Hindlimb muscle (tissue), 1 donor: ENCODE results near the gene IL17RE. TPM values are rescaled to one million over a fixed set of nuclear protein-coding genes. Genes with fewer than 3 reads are reported as not detected.
A peak's percentile ranks its signal among the peaks of the same experiment; 100 is the strongest.

Source experiments
- DNase-seq: peaks from one replicate; pipeline ENCODE4 v3.0.0-alpha.2; 2013
- polyA plus RNA-seq: library from polyadenylated mRNA; unstranded; fragments of 120-200 nt; gene quantifications from one replicate; pipeline ENCODE4 v1.2.1, GENCODE V29; 2013; ENCODE audit not compliant: insufficient read length

Gene IL17RE
- polyA plus RNA-seq, 1 donor, result 3.1 TPM

DNA sequence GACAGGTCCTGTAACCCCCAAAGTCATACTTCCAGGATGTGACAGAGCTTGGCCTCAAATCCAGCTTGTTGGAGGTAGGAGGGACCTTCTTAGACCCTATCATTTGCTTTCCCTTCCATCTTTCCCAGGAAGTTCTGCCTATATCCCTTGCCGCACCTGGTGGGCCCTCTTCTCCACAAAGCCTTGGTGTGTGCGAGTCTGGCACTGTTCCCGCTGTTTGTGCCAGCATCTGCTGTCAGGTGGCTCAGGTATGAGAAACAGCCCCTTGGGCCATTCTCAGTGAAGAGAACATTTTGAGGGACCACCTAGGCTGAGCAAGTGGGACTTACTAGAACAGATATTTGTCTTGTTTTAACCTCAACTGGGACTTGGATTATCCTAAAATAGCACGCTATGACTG, 1.3 kb downstream of the IL17RE start:
- no peak for DNase-seq

DNA sequence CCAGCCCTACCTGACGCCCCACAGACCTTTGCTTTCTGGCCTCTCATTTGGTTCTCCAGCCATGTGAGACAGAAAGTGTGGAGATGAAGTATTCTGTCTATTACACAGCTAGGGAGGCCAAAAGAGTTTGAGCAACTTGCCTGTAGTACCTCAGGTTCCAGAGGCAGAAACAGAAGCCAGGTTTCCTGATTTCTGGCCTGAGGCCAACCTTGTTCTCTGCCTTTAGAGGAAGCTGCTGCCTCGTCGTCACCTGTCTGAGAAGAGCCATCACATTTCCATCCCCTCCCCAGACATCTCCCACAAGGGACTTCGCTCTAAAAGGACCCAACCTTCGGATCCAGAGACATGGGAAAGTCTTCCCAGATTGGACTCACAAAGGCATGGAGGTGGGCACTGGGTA, 3.8 kb downstream of the IL17RE start:
- DNase-seq, result no peak

DNA sequence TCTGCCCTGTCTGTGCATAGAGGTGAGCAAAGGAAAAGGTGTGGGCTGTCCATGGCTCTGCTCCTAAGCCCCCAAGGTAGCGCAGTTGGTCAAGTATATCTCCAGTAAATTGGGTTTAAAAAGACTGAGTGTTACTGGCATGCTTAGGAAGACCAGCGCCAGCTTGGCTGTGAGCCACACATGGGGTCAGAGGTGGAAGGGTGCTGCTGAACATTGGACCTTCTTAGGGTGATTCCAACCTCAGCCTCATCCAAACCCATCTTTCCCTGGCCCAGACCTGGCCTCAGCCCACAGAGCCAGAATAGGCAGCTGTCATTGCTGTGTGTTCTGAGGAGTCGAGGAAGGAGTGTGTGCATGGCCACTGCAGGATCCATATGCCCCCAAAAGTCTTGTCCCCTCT, 5.6 kb downstream of the IL17RE start:
- DNase-seq, result no peak

DNA sequence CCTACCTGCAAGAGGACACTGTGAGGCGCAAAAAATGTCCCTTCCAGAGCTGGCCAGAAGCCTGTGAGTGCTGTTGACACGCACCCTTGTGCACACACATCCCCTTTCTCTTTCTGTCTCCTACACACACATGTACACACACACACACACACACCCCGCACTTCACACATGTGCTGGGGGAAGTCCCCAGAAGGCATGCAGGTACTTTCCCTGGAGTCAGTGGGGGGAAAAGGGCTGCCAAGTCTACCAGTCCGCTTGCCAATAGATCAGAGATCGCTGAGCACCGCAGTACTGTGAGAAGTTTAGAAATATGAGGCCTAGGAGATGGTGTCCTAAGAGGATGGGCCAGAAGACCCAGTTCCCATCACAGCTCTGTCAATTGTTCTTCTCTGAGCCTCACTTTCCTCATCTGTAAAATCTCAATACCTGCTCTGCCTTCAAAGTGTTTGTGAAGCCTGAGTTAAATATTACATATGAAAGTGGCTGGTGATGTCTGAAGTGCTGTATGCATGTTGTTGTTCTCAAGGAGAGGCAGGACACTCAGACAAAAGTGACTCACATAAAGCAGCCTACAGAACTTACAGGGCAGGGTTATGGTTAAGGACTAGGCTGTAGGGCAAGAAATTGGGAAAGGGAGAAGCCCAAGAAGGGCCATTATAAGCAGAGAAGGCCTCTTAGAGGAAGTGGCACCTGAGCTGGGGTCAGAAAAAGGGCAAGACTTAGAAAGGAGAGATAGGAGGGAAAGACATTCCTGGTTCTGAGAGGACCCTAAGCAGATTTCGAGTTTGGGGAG, 6.8 kb downstream of the IL17RE start:
- no peak for DNase-seq

DNA sequence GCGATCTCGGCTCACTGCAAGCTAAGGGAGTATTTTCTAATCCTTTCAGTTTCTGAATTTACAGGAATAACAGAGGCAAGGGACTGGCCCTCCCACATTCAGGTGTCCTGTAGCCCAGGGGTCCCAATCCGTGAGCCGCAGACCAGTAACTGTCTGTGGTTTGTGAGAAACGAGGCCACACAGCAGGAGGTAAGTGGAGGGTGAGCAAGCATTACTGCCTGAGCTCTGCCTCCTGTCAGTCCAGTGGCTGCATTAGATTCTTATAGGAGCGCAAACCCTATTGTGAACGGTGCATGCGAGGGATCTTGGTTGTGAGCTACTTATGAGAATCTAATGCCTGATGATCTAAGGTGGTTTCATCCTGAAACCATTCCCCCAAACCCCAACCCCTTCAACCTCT, 9.2 kb downstream of the IL17RE start:
- no peak for DNase-seq

DNA sequence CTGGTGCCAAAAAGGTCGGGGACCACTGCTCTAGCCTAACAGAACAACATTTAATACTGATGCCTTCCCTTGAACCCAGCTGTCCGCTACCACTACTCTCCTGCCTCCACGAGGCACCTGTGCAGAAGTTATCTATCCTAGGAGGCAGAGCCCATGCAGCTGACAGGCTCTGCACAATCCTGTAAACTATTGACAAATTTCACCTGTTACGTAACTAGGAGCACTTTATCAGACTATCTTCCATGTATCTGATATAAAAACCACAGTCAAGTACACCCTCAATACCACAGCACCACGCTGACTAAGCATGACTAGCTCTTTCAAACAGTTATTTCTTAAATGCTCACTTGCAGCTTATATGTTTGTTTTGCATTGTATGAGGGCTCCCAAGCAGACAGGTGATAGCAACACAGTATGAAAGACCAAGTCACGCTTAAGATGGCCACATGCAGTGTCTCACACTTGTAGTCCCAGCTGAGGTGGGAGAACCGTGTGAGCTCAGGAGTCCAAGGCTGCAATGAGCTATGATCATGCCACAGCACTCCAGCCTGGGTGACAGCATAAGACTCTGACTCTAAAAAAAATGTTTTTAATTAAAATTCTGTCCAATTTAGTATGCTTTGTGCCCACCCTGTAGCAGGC, 9.8 kb downstream of the IL17RE start:
- no peak for DNase-seq

DNA sequence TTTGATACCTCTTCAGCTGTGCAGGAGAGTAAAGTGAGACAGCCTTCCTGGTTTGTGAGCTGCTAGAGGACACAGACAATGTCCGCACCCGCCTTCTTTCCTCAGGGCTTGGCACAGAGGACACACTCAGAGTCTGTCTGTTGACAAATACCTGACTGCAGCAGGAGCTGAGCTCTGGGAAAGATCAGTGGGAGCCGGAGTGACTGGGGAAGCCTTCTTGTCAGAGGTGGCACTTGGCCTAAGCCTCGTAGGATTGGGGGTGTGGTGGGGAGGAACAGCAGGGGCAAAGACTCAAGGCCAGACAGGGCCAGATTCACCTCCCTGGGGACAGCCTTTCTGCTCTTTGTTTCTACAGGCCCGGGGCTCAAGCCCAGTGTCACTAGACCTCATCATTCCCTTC, 11.0 kb downstream of the IL17RE start:
- DNase-seq, result no peak

DNA sequence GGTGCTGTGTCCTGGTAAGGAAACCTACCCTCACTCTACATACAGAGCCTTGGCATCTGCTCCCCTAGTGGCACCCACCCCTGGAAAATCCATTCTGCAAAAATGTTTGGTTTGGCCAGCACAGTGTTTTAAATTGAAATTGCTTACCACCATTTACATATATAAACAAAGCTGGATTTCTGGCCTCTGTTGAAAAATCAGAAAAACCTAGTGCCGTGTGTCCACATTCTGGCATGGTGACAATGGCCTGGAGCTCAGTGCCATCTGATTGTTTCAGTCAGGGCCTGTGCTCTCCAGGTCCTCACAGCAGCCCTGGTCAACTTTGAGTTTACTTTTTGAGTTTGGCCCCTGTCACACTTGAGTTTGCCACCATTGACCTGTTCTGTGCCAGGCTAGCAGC, 11.4 kb downstream of the IL17RE start:
- no peak for DNase-seq

DNA sequence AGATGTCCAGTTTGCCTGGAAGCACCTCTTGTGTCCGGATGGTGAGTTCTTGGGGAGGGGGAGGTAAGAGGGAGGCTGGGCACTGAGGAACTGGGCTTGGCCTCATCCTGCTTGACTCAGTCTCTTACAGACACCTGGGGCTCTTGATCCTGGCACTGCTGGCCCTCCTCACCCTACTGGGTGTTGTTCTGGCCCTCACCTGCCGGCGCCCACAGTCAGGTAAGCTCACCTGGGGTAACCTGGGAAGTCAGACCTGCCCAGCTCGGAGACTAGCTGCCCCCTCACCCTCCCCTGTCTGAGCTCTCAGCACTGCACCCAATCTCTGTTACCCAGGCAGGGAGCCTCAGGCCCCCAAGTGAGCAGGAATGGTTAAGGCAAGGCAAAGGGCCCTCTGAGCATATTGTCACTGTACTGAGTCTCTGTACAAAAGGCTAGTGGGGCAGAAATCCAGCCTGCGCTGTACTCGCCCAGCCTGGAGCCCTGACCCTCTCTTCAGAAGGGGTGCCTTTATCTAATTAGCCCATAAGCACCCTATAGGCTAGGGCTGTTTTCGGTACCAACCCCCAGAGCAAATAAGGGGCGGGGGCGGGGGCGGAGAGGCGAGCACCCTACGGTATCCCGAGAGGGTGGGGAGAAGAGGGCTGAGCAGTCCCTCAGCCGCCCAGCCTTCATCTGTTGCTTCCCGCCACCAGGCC, 12.1 kb downstream of the IL17RE start:
- DNase-seq, result no peak

DNA sequence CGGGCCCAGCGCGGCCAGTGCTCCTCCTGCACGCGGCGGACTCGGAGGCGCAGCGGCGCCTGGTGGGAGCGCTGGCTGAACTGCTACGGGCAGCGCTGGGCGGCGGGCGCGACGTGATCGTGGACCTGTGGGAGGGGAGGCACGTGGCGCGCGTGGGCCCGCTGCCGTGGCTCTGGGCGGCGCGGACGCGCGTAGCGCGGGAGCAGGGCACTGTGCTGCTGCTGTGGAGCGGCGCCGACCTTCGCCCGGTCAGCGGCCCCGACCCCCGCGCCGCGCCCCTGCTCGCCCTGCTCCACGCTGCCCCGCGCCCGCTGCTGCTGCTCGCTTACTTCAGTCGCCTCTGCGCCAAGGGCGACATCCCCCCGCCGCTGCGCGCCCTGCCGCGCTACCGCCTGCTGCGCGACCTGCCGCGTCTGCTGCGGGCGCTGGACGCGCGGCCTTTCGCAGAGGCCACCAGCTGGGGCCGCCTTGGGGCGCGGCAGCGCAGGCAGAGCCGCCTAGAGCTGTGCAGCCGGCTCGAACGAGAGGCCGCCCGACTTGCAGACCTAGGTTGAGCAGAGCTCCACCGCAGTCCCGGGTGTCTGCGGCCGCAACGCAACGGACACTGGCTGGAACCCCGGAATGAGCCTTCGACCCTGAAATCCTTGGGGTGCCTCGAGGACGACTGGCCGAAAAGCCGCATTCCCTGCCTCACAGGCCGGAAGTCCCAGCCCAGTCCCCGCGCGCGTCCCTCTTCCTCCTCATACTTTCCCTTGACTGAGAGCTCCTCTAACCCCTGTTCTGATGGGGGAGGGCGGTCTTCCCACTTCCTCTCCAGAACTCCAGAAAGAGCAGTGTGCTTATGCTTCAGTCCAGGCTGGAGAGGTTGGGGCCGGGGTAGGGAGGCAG, 12.8 kb downstream of the IL17RE start:
- peak; percentile 80 for DNase-seq

DNA sequence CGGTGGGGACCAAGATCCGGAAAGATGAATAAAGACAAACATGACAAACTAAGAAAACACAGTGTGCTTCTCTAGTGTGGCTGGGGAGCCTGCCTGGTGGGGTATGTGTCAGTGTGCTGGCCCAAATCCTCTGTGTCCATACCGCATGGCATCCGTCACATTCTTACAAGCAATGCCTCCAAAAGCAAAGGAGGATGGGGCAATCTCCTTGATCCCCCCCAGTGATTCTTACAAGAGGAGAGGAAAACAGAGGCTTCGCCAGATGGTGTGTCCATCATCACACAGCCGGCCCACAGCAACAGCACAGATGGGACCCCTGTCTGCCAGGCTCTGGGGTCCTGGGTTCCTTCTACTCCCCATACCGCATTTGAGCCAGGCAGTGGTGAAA, 13.7 kb downstream of the IL17RE start:
- no peak for DNase-seq

DNA sequence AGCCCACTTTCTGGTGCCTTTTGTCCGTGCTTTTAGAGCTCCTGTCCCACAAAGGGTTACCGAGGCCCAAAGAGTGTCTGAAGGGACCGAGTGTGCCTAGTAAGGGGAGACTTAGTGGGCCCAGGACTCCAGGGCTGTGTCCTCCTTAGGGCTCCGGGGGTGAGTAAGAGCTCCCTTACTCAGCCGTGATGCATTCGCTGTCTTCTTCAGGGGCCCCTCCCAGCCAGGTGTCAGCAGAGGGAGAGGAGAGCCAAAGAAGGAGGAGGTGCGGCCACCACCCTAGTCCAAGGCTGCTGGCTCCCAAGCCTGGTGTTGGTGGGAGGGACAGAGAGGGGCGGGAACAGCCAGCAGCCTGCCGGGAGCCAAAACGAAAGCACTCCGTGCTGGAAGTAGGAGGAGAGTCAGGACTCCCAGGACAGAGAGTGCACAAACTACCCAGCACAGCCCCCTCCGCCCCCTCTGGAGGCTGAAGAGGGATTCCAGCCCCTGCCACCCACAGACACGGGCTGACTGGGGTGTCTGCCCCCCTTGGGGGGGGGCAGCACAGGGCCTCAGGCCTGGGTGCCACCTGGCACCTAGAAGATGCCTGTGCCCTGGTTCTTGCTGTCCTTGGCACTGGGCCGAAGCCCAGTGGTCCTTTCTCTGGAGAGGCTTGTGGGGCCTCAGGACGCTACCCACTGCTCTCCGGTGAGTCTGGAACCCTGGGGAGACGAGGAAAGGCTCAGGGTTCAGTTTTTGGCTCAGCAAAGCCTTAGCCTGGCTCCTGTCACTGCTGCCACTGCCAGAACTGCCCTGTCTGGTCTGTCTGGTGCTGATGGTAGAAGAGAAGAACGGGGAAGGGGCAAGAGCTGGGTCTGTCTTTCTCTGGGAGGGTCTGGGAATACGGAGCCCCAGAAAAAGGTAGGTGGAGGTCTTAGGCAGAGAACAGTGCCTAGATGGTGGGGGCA, 14.4 kb downstream of the IL17RE start, which contains the start of gene IL17RC:
IL17RC (plus strand) TSS at position 365 of the 947 bp plus-strand sequence; CDS start at position 583, 218 bp downstream.
- peak; percentile 90 for DNase-seq

DNA sequence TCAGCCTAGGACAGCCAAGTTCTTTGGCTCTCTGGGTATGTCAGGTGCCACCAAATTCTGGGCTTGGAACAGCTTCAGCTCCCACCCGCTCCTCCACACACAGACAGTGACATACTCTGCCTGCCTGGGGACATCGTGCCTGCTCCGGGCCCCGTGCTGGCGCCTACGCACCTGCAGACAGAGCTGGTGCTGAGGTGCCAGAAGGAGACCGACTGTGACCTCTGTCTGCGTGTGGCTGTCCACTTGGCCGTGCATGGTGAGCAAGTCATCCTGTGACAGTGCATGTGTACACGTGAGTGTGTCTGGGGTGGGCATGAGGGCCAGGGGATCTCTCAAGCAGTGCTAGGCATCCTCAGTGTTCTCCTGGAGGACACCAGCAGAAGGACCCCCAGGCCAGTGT, 15.2 kb downstream of the IL17RE start:
- DNase-seq, result no peak

DNA sequence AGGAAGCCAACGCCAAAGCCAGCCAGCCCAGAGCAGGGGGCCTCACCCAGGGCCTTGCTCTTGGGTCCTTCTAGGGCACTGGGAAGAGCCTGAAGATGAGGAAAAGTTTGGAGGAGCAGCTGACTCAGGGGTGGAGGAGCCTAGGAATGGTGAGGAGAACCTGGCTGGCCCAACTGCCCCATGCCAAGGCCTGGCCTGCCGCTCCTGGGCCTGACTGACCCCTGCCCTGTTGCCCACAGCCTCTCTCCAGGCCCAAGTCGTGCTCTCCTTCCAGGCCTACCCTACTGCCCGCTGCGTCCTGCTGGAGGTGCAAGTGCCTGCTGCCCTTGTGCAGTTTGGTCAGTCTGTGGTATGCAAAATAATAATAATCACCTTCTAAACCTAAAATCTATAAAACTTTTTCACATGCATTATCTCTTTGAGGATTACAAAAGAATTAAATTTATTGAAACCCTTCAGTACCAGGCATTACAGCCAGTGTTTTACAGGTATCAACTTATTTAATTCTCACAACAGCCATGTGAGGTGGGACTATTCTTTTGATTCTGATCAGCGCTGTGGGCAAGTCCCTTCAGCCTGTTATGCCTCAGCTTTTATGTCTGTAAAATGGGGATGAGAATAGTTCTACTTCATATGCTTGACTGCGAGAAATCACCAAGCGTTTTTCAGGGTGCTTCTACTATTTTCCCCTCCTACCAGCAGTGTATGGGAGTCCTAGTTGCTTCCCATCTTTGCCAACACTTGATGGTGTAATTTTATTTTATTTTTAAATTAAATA, 15.8 kb downstream of the IL17RE start:
- no peak for DNase-seq

DNA sequence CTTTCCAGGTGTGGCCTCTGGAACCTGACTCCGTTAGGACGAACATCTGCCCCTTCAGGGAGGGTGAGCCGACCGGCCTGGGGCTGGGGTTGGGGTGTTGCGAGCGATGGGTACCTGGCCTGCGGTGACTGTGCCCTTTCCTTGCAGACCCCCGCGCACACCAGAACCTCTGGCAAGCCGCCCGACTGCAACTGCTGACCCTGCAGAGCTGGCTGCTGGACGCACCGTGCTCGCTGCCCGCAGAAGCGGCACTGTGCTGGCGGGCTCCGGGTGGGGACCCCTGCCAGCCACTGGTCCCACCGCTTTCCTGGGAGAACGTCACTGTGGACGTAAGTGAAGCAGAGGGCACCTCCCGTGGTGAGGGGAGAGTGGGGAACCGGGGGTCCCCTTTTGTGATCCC, 25.5 kb downstream of the IL17RE start:
- DNase-seq, result no peak

DNA sequence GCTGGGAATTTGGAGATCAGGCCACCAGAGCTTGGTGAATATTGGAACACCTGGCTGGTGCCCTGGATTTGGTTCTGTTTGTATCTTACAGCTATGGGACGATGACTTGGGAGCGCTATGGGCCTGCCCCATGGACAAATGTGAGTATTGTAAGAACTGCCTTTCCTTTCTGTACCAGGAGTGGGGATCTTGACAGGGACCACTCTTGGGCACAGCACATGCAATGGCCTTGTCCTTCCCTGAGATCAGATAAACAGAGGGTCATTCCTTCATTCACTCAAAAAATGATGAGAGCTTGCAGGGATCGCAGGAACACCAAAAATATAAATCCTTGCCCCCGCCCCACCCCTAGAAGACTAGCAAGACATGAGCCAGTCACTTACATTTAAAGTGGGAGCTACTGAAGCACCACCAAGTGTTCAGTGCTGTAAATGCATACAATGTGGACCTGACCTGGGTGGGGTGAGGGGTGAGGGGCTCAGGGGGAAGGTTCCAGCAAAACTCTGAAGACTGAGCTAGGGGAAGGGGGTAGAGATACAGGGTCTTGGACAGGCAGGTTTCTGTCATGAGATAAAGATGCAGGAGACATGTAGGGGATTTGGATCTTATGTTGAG, 28.3 kb downstream of the IL17RE start:
- no peak for DNase-seq

DNA sequence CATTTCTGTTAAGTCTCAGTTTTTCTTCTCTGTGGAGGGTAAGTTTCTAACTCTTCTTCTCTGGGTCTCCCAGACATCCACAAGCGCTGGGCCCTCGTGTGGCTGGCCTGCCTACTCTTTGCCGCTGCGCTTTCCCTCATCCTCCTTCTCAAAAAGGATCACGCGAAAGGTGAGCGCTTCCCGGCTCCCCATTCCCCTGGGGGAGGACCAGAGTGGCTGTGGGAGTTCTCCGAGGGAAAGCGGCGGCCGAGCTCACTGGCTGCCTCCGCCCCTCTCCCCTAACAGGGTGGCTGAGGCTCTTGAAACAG, 29.8 kb downstream of the IL17RE start:
- no peak for DNase-seq

DNA sequence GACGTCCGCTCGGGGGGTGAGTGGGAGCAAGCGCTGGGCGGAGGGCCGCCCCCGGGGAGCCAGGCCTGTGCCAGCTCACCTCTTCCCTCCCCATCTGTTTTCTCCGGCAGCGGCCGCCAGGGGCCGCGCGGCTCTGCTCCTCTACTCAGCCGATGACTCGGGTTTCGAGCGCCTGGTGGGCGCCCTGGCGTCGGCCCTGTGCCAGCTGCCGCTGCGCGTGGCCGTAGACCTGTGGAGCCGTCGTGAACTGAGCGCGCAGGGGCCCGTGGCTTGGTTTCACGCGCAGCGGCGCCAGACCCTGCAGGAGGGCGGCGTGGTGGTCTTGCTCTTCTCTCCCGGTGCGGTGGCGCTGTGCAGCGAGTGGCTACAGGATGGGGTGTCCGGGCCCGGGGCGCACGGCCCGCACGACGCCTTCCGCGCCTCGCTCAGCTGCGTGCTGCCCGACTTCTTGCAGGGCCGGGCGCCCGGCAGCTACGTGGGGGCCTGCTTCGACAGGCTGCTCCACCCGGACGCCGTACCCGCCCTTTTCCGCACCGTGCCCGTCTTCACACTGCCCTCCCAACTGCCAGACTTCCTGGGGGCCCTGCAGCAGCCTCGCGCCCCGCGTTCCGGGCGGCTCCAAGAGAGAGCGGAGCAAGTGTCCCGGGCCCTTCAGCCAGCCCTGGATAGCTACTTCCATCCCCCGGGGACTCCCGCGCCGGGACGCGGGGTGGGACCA, 30.4 kb downstream of the IL17RE start:
- DNase-seq, result peak; percentile 80

DNA sequence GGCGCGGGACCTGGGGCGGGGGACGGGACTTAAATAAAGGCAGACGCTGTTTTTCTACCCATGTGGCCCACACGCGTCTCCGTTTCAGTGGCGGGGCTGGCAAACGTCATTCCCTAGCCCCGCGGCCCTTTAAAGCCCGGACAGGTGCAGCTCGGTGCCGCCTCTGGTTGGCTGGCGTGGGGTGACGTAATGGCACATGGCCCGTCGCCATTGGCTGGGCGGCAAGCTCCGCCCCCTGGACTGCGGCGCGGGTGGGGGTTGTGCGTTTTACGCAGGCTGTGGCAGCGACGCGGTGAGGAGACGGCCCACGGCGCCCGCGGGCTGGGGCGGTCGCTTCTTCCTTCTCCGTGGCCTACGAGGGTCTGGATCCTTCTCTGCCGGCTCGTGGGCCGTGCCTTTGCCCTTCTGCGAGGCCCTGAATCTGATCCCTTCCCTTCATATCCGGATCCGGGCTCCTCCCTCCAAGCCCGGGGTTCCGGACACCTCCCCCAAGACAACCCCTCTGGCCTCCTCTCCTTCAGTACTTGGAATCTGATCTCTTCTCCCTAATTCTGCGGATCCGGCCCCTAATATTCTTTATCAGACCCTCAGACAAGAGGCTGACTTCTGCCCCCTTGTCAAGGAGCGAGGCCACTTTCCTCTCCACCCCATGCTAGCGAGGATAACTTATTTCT, 31.1 kb downstream of the IL17RE start, which contains the start of gene CRELD1:
CRELD1 (plus strand) TSS at position 274 of the 674 bp plus-strand sequence. CDS start 605 bp downstream, outside the sequence.
- DNase-seq, result peak; percentile 96
